KG1 (cell line): ENCODE results near the gene EGFR.

Source experiments
- DNase-seq: peaks from one replicate; lab custom pipeline; 2025; lab: John Stamatoyannopoulos, UW

Gene EGFR

GRCh38 chr7:55063061-55063460 lies 44.2 kb downstream of the EGFR start:
- no peak for DNase-seq

DNA sequence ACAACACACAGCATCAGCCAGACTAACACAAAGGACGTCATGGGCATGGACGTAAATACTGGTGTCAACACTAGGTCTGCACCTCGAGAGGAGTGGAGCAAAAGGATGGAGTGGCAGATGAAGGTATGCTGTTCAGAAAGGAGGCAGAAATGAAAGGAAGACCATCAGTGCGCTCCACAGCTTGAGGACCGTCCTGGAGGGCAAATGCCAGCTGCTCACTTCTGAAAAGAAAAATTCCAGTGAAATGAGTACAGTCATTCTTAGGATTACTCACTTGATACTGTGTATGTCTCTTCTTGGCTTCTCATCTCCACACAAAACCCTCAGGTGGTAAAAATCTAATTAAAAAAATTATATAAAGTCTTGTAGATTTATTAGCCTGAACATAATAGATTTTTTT lies 44.8 kb downstream of the EGFR start:
- no peak for DNase-seq

DNA sequence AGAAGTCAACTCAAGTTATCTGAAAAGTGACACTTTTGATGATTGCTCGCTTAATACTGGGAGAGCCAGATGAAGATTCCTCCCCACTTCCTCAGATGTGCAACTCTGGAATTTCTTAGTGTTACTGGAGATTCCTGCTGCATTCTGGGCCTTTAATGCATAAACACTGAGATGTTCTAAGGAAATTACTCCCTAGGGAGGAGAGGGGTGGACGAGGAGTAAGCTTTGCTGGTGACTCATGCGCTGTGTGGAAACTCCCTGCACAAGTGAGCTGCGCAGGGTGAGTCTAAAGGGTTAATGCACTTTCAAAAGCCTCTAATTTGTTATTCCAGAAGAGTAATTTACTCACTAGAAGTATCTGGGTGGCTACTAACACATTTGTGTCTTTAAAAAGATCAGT lies 46.3 kb downstream of the EGFR start:
- no peak for DNase-seq

DNA sequence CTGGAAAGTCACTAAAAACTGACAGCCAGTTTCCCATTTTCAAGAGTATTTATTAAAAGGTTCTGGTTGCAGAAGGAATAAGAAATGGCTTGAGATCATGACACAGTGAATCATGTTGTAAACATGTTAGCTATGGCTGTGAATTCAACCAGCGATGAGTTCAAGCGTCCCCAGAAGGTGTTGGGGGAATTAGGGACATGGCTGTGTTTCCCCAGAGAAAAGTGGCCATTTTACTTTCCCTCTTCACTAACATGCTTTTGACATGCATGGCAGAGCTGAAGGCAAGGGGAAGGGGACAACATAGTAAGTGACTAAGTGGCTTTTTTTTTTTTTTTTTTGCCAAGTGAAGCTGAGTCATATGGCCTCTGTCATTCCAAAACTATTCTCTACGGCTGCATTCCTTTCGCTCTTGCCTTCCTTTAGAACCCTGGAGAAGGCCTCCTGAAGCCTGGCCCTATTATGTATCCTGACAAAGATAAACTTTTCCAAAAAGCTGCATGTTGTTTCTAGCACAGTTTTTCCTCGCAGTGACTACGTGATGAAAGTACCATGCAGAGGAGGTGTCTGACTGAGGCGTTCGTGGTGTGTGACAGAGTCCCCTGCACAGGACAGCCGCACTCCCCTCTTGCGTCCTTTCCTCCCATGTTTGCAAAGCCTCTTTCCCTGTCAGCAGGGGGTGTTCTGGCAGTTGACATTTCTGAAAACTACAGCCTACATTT lies 46.9 kb downstream of the EGFR start:
- DNase-seq, result no peak

DNA sequence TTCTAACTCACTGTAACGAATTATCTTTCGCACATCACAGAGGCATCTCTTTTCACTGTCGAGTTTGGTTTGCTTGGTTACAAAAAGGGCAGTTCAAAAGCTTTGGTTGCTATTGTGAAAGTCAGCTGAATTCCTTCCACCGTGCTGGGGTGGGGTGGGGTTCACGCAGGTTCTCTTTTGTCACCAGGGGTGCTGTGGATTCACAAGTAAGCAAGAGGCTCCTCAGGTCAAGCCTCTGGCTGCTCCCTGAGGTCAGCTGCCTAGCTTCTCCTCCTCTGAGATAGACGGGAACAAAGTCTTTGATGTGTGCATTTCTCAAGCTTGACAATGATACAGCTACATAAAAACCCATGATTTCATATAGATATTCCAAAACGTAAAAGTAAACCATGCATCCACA lies 47.7 kb downstream of the EGFR start:
- no peak for DNase-seq

GRCh38 chr7:55066938-55067337 lies 48.1 kb downstream of the EGFR start:
- DNase-seq, result no peak

DNA sequence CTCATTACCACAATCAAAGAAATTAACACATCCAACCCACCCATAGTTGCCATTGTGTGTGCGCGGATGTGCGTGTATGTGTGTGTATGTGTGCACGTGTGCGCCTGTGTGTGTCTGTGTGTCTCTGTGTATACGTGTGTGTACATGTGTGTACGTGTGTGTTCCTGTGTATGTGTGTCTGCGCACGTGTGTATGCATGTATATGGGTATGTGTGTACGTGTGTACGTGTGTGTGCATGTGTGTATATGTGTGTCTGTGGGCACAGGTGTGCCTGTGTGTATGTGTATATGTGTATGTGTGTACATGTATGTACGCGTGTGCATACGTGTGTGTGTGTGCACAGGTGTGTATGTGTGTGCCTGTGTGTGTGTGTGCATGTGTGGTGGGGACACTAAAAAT lies 48.9 kb downstream of the EGFR start:
- no peak for DNase-seq

DNA sequence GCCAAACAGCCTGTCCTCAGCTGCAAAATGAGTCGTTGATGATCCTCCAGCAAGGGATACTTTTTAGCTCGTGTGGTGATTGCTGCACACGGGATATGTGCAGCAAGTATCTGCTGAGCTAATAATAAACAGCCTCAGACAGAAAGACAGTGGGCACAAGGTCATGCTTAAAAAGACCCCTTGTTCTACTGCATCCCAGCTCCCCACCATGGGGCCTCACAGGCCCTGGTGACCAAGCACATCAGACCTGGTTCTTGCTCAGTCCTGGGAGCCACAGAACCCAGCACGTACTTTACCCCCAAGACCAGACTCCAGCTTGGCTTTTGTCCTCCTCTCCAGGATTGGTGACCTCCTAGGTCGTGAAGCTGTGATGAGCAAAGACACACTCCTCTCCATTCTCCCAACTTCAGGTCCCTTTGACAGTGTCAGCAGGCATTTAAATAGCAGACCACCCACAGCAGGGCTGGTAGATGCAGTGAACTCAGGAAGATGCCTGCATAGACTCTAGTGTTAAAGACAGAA lies 50.5 kb downstream of the EGFR start:
- no peak for DNase-seq

DNA sequence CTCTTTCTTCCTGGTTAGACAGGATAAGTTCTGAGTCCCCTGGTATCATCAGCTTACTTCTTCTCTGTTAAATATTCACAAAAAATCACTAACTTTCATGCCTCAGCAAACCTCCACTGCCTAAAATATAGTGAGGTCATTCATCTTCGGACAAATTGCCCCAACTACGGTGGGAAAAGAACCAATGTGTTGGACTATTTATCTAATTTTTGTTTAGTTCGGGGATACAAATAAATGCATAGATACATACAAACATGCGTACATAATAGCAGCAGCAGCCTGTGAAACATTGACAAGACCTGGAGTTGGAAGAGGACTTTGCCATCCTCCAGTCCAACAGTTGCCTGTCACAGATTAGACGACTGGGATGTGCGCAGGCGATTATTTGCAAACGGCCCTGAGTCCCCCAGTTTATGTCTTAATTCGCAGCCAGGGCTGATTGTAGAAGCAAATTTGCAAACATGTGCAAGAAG lies 51.5 kb downstream of the EGFR start:
- DNase-seq, result no peak

GRCh38 chr7:55070854-55071253 lies 52.0 kb downstream of the EGFR start:
- DNase-seq, result no peak

- no peak for DNase-seq
Observed at GRCh38 chr7:55071411-55072175, 52.8 kb downstream of the EGFR start.

GRCh38 chr7:55072251-55072650 lies 53.4 kb downstream of the EGFR start:
- no peak for DNase-seq

GRCh38 chr7:55073051-55073511 lies 54.3 kb downstream of the EGFR start:
- DNase-seq, result no peak

DNA sequence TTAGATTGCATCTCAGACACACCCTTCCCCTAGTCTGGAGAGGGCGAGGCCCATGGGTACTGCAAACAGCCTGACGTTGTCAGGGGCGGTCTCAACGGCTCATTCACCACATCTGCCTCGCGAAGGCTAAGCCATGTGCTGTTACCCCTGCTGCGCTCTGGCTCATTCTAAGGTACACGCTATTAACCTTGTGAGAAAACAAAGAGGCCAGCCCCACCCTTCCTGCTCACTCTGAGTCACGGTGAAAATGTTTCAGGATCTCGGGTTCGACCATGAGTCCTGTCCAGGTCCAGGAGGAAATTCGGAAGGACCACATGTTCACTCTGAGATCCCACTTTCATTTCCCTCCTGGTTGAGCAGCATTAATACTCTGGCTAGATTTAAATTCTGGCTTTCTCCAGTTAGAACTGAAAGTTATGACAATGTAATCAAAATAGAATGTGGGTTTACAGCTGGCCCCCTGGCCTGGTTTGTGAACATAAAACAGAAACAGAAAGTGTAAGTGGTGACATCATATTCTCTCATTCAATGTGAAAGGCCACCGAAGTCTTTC lies 55.2 kb downstream of the EGFR start:
- no peak for DNase-seq

DNA sequence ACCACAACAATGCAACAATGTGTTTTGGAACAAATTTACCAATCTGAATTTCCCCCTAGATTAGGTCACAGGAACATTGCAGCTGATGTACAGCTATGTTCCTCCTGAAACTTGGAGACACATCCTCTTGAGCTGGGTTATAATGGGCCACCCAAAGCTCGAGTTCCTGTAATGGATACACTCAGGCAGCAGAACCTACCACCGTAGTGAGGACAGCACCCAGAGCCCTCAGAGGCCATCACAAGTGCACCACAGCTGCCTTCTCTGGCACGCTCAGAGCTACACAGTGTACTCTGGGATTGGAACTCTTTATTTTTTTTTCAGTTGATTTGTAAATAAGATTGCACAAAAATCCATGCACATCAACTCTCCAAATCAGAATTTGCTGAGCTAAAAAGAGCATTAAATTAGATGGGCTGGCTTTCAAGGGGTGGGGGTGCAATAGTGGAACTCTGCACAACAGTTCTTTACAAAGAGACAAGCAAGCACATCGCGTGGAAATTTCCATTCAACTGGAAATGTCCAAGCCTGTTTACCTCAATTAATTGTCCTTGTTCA lies 56.7 kb downstream of the EGFR start:
- DNase-seq, result no peak

- DNase-seq, result no peak
Observed at GRCh38 chr7:55077561-55078410, 59.0 kb downstream of the EGFR start.

GRCh38 chr7:55078465-55079372 lies 59.9 kb downstream of the EGFR start:
- no peak for DNase-seq

GRCh38 chr7:55080000-55080623 lies 61.3 kb downstream of the EGFR start:
- no peak for DNase-seq

GRCh38 chr7:55081068-55081467 lies 62.3 kb downstream of the EGFR start:
- no peak for DNase-seq
